HEK293 (cell line): ENCODE results near the gene DVL1.
A peak's percentile ranks its signal among the peaks of the same experiment; 100 is the strongest.

ENCODE experiments used
- AEBP2 ChIP-seq: fragments of 450-650 bp; formaldehyde crosslinking; IDR thresholded peaks from 2 replicates; pipeline ENCODE4 v1.5.1; 2016; ENCODE audit warnings: missing biosample characterization, missing genetic modification characterization, borderline replicate concordance
- ELK4 ChIP-seq: IDR thresholded peaks from 2 replicates; pipeline ENCODE4 v1.6.1; 2011; ENCODE audit warnings: mild to moderate bottlenecking, low read depth, low read length, borderline replicate concordance
- GLI4 ChIP-seq: fragments of 450-650 bp; formaldehyde crosslinking; IDR thresholded peaks from 2 replicates; pipeline ENCODE4 v1.5.1; 2016; ENCODE audit warnings: missing biosample characterization, missing genetic modification characterization
- GLIS1 ChIP-seq: fragments of 450-650 bp; formaldehyde crosslinking; IDR thresholded peaks from 2 replicates; pipeline ENCODE4 v1.5.1; 2016; ENCODE audit warnings: missing biosample characterization, missing genetic modification characterization
- KLF1 ChIP-seq: fragments of 450-650 bp; formaldehyde crosslinking; IDR thresholded peaks from 2 replicates; pipeline ENCODE4 v1.5.1; 2016; ENCODE audit warnings: missing biosample characterization, missing genetic modification characterization
- KLF17 ChIP-seq: fragments of 450-650 bp; formaldehyde crosslinking; IDR thresholded peaks from 2 replicates; pipeline ENCODE4 v1.5.1; 2016; ENCODE audit warnings: missing biosample characterization, missing genetic modification characterization
- MYNN ChIP-seq: fragments of 450-650 bp; formaldehyde crosslinking; IDR thresholded peaks from 2 replicates; pipeline ENCODE4 v1.5.1; 2016; ENCODE audit warnings: missing biosample characterization, missing genetic modification characterization, borderline replicate concordance
- MZF1 ChIP-seq: fragments of 450-650 bp; formaldehyde crosslinking; IDR thresholded peaks from 2 replicates; pipeline ENCODE4 v1.5.1; 2017; ENCODE audit warnings: missing biosample characterization, missing genetic modification characterization, borderline replicate concordance
- PRDM4 ChIP-seq: fragments of 450-650 bp; formaldehyde crosslinking; IDR thresholded peaks from 2 replicates; pipeline ENCODE4 v1.5.1; 2017; ENCODE audit warnings: missing biosample characterization, missing genetic modification characterization
- SCRT1 ChIP-seq: fragments of 450-650 bp; formaldehyde crosslinking; IDR thresholded peaks from 2 replicates; pipeline ENCODE4 v1.5.1; 2016; ENCODE audit warnings: missing biosample characterization, missing genetic modification characterization, borderline replicate concordance
- WT1 ChIP-seq: fragments of 450-650 bp; formaldehyde crosslinking; IDR thresholded peaks from 2 replicates; pipeline ENCODE4 v1.5.1; 2016; ENCODE audit warnings: missing biosample characterization, missing genetic modification characterization
- ZBTB20 ChIP-seq: fragments of 450-650 bp; formaldehyde crosslinking; IDR thresholded peaks from 2 replicates; pipeline ENCODE4 v1.5.1; 2016; ENCODE audit warnings: missing biosample characterization, missing genetic modification characterization
- ZBTB26 ChIP-seq: fragments of 450-650 bp; formaldehyde crosslinking; optimal IDR thresholded peaks from 2 replicates; pipeline ENCODE3; 2016; ENCODE audit warnings: missing biosample characterization, mild to moderate bottlenecking, missing genetic modification characterization
- ZNF10 ChIP-seq: fragments of 450-650 bp; formaldehyde crosslinking; IDR thresholded peaks from 2 replicates; pipeline ENCODE4 v1.5.1; 2017; ENCODE audit warnings: missing biosample characterization, missing genetic modification characterization
- ZNF239 ChIP-seq: fragments of 450-650 bp; formaldehyde crosslinking; IDR thresholded peaks from 2 replicates; pipeline ENCODE4 v1.5.1; 2016; ENCODE audit warnings: missing biosample characterization, missing genetic modification characterization
- ZNF324 ChIP-seq: fragments of 450-650 bp; formaldehyde crosslinking; IDR thresholded peaks from 2 replicates; pipeline ENCODE4 v1.5.1; 2016; ENCODE audit warnings: missing biosample characterization, missing genetic modification characterization
- ZNF350 ChIP-seq: fragments of 450-650 bp; formaldehyde crosslinking; IDR thresholded peaks from 2 replicates; pipeline ENCODE4 v1.5.0; 2017; ENCODE audit warnings: missing biosample characterization, mild to moderate bottlenecking, missing genetic modification characterization
- ZNF514 ChIP-seq: fragments of 450-650 bp; formaldehyde crosslinking; IDR thresholded peaks from 2 replicates; pipeline ENCODE4 v1.5.1; 2016; ENCODE audit warnings: missing biosample characterization, missing genetic modification characterization
- ZNF621 ChIP-seq: fragments of 450-650 bp; formaldehyde crosslinking; IDR thresholded peaks from 2 replicates; pipeline ENCODE4 v1.5.1; 2017; ENCODE audit warnings: missing biosample characterization, missing genetic modification characterization
- ZNF701 ChIP-seq: fragments of 450-650 bp; formaldehyde crosslinking; IDR thresholded peaks from 2 replicates; pipeline ENCODE4 v1.5.1; 2016; ENCODE audit warnings: missing biosample characterization, missing genetic modification characterization
- ZNF791 ChIP-seq: fragments of 450-650 bp; formaldehyde crosslinking; IDR thresholded peaks from 2 replicates; pipeline ENCODE4 v1.5.1; 2016; ENCODE audit warnings: missing biosample characterization, missing genetic modification characterization
- ZNF792 ChIP-seq: fragments of 450-650 bp; formaldehyde crosslinking; IDR thresholded peaks from 2 replicates; pipeline ENCODE4 v1.5.1; 2016; ENCODE audit warnings: missing biosample characterization, missing genetic modification characterization
- ZNF837 ChIP-seq: fragments of 450-650 bp; formaldehyde crosslinking; IDR thresholded peaks from 2 replicates; pipeline ENCODE4 v1.5.1; 2016; ENCODE audit warnings: missing biosample characterization, missing genetic modification characterization
- TF ChIP-seq, protein P1 (sequence below): fragments of 450-650 bp; formaldehyde crosslinking; IDR thresholded peaks from 2 replicates; pipeline ENCODE4 v1.5.1; 2016; ENCODE audit warnings: missing biosample characterization, missing genetic modification characterization
- TF ChIP-seq, protein P2 (sequence below): fragments of 450-650 bp; formaldehyde crosslinking; IDR thresholded peaks from 2 replicates; pipeline ENCODE4 v1.5.1; 2016; ENCODE audit warnings: missing biosample characterization, missing genetic modification characterization
- TF ChIP-seq, protein P3 (sequence below): fragments of 450-650 bp; formaldehyde crosslinking; IDR thresholded peaks from 2 replicates; pipeline ENCODE4 v1.5.1; 2016; ENCODE audit warnings: missing biosample characterization, missing genetic modification characterization

Gene DVL1

GRCh38 chr1:1304331-1305299 is 44.6 kb downstream of the DVL1 start (continued):
- TF ChIP-seq AEBP2 (tag by site-specific recombination) (no peak), ZNF701 (no peak), PRDM4 (tag by site-specific recombination) (no peak), MYNN (0 out of 2 replicates have a peak, but pooled peaks have one; percentile 27), ELK4 (no peak; the same call in 1 of the 2 replicates), ZBTB20 (tag by site-specific recombination) (peak; percentile 42; the same call in 1 of the 2 replicates), ZNF792 (tag by site-specific recombination) (no peak), ZNF10 (no peak), GLIS1 (tag by site-specific recombination) (peak; percentile 92), WT1 (peak; percentile 30; the same call in 1 of the 2 replicates), ZNF324 (tag by site-specific recombination) (peak; percentile 81; the same call in 1 of the 2 replicates), KLF1 (tag by site-specific recombination) (peak; percentile 71; the same call in 1 of the 2 replicates), SCRT1 (tag by site-specific recombination) (peak; percentile 52; the same call in 1 of the 2 replicates), ZNF514 (tag by site-specific recombination) (no peak), KLF17 (tag by site-specific recombination) (peak; percentile 87), ZNF791 (tag by site-specific recombination) (no peak), ZBTB26 (tag by site-specific recombination) (peak; percentile 32), ZNF837 (tag by site-specific recombination) (no peak), ZNF239 (tag by site-specific recombination) (no peak), ZNF621 (tag by site-specific recombination) (no peak), MZF1 (no peak), ZNF350 (tag by site-specific recombination) (no peak), GLI4 (tag by site-specific recombination) (no peak)
- TF ChIP-seq, protein P1, sequence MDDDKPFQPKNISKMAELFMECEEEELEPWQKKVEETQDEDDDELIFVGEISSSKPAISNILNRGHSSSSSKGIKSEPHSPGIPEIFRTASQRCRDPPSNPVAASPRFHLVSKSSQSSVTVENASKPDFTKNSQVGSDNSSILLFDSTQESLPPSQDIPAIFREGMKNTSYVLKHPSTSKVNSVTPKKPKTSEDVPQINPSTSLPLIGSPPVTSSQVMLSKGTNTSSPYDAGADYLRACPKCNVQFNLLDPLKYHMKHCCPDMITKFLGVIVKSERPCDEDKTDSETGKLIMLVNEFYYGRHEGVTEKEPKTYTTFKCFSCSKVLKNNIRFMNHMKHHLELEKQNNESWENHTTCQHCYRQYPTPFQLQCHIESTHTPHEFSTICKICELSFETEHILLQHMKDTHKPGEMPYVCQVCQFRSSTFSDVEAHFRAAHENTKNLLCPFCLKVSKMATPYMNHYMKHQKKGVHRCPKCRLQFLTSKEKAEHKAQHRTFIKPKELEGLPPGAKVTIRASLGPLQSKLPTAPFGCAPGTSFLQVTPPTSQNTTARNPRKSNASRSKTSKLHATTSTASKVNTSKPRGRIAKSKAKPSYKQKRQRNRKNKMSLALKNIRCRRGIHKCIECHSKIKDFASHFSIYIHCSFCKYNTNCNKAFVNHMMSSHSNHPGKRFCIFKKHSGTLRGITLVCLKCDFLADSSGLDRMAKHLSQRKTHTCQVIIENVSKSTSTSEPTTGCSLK (tag by site-specific recombination) = no peak
- TF ChIP-seq, protein P2, sequence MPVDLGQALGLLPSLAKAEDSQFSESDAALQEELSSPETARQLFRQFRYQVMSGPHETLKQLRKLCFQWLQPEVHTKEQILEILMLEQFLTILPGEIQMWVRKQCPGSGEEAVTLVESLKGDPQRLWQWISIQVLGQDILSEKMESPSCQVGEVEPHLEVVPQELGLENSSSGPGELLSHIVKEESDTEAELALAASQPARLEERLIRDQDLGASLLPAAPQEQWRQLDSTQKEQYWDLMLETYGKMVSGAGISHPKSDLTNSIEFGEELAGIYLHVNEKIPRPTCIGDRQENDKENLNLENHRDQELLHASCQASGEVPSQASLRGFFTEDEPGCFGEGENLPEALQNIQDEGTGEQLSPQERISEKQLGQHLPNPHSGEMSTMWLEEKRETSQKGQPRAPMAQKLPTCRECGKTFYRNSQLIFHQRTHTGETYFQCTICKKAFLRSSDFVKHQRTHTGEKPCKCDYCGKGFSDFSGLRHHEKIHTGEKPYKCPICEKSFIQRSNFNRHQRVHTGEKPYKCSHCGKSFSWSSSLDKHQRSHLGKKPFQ (tag by site-specific recombination) = no peak; the same call in 1 of the 2 replicates
- TF ChIP-seq, protein P3, sequence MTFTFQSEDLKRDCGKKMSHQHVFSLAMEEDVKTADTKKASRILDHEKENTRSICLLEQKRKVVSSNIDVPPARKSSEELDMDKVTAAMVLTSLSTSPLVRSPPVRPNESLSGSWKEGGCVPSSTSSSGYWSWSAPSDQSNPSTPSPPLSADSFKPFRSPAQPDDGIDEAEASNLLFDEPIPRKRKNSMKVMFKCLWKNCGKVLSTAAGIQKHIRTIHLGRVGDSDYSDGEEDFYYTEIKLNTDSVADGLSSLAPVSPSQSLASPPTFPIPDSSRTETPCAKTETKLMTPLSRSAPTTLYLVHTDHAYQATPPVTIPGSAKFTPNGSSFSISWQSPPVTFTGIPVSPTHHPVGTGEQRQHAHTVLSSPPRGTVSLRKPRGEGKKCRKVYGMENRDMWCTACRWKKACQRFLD = no peak
